ENCODE data around the gene PLEKHA7.
"Not testable (repeated sequence)": the region's sequence is repeated elsewhere in the genome, so short reads cannot be mapped to it uniquely, and the experiment has no call there.

PLEKHA7 gene

GRCh38 chr11:17004486-17005148 lies 9.6 kb downstream of the PLEKHA7 start:
- DNase-seq: no peak

GRCh38 chr11:17003426-17003825 lies 10.8 kb downstream of the PLEKHA7 start:
- no peak for DNase-seq

- DNase-seq: no peak
These were observed 11.7 kb downstream of the PLEKHA7 start for GRCh38 chr11:17002543-17002942.

DNA sequence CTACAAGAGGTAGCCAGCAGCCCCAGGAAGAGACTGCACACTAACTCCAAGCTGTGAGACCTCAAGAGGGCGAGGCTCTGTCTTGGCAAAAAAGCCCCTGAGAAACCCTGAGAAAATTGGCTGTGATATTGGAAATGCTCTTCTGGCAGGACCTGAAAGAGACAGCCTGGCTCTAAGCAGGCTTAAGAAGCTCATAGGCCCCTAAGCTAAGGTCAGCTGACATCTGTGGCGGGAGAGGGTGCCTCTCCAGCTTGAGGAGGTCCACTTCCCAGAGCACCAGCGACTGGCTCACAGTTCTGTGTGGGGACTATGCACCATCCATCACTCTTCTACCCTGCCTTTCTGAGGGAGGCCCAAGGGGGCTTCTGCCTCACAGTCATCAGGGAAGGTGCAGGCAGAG lies 12.4 kb downstream of the PLEKHA7 start:
- no peak for DNase-seq

DNA sequence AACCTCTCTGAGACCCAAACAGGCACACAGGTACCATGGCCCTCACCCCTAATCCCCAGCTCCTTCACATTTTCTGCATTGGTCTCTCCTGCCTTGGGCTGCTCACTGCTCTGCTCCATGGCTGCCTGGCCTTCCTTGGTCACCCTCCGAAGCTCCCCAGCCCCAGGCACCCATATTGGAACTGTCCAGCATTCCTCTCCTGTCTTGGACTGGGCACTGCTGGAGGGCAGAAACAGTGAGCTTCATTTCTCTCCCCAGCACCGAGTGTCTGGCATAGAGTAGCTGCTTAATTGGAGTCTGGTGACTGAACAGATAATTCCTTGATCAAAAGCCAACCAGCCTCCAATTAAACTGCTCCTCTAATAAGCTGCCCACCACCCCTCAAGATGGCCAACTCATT lies 13.2 kb downstream of the PLEKHA7 start:
- DNase-seq: no peak

DNA sequence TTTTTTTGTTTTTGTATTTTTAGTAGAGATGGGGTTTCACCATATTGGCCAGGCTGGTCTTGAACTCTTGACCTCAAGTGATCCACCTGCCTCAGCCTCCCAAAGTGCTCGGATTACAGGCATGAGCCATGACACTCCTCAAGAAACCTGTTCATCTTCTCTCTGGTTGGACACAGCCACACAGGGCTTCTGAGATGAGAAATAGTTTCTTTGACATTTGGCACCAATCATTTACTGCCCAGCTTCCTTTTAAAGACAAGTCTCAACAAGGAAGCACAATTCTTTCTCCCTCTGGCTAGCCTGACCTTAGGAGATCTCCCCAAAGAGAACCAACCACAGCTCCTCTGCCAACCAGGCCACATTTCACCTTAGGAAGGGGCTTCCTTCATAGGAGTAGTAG lies 14.0 kb downstream of the PLEKHA7 start:
- not testable (repeated sequence) for DNase-seq

DNA sequence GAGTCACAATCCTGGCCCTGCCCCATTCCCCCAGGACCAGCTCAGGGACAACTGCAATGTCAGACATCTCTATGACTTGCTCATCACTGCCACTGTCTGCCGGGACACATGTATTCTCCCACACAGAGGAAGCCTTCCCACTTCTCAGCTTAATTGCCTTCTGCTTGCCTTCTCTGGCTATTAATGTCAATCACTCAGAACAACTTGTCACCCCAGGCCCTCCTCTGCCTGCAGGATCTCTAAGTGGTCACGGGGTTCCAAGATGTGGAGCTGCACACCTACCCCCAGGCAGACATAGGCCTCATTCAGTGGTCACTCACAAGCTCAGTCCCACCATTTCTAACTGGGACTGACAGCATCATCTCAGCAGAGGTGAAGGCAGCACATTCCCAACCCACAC lies 15.1 kb downstream of the PLEKHA7 start:
- no peak for DNase-seq

- no peak for DNase-seq
These were observed 16.6 kb downstream of the PLEKHA7 start for GRCh38 chr11:16997624-16998023.

DNA sequence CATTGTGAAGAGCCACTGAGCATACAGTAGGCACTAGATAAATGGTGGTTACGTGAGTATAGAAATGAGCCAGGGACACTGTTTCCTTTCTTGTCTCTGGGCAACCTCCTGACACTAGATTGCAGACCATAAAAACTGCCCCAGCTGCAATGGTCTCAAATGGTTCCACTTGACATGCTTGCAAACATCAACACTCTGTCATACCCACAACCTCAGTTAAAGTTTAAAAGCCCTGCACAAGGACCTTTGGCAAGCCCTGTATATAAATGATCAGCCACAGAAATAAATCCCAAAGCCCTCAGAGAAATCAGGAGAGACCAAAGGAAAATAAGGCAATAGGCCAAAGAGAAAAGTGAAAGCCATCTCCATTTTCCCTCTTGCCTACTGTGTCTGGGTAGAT lies 20.7 kb downstream of the PLEKHA7 start:
- DNase-seq: no peak

DNA sequence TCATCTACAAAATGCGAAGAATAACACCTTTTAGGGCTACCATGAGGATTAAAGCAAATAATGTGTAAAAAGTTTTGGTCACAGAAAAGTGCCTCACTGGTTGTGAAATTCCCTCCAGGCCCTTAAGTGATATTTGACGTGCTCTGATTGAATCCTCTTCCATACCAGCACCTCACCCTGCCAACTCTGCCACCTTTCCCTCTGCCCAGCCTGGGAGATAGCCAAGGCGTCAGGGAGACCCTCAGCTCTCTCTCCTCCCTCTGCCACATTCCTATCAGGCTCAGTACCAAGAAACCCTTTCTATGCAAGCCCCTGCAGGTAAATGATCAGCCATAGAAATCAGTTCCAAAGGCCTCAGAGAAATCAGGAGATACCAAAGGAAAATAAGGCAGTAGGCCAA lies 21.4 kb downstream of the PLEKHA7 start:
- no peak for DNase-seq

DNA sequence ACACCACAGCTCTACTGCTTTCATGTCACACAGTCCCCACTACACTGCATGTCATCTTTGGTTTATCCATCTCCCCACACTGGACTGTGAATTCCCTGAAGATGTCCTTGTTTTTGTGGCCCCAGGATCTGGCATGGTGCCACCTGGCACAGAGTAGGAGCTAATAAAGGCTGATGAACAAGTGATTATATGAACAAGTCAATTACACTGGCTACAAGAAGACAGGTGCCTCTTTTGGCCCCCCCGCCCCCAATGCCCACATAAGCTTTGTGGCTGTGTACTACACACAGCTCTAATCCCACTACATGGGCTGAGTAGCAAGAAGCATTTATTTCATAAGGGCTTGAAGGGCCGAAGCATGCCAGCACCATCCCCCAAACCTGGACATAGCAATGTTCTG lies 24.7 kb downstream of the PLEKHA7 start:
- no peak for DNase-seq

DNA sequence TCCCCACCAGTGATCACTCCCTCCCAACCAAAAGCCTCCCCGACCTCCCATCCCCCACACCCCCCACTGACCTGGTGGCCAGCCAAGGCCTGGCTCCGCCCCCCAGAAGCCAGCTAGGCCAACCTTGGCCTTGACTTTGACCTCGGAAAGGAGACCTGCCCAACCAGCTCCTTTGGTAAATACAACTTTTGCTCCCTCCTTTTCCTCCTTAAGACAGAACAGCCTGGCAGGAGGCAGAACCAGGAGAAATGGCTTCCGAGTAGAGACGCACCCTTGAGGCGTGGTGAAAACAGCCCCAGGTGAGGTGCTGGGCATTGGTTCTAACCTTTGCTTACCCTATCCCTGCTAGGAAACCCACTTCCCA lies 27.0 kb downstream of the PLEKHA7 start:
- no peak for DNase-seq

DNA sequence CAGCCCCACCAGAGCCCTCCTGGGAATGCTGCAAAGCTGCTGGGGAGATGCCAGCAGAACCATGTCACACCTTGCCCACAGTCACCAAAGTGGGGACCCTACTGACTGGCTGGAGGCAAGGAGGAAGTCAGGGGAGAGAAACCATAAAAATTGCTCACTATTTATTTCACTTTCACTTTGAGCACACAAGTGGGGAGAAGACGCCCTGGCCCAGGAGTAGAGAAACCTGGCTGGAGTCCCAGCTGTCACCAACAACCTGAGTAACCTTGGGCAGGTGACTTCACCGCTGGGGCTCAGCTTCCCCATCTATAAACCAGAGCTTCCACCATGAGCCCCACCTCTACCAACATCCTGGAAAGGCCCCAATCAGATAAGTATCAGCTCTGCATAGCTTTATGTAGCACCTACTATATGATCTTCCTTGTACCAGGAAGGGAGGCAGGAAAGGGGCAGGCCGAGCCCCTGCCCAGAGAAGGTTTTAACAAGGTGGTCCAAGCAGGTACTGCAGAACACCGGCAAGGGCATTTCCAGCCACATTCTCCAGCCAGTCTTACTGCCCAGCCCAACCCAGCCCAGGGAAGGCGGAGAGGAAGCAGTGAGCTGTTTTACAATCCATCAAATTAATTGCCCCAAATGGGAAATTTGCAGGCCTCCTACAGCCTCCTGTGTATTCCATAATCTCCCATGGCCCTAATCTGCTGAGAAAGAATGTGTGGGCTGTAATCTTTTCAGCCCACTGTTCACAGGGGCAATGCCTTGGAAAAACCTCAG lies 27.6 kb downstream of the PLEKHA7 start:
- DNase-seq: no peak

DNA sequence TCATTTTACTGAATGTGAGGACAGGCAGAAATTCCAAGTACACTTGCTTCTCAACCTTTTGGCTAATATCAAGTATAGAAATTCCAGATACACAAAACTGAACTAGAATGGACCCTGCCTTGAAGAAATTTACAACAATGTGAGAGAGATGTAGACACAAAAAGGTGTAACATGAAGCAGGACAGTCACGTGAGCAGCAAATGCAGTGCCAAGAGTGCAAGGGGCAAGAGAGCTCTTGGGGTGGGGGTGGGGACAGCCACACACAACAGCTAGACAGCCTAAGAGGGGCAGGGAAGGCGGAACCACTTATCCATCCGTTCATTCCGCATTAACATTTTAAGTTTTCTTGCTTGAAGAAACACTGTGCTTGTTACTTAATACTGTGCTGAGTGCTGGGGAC lies 28.9 kb downstream of the PLEKHA7 start:
- no peak for DNase-seq

- no peak for DNase-seq
These were observed 30.0 kb downstream of the PLEKHA7 start for GRCh38 chr11:16984229-16984628.

DNA sequence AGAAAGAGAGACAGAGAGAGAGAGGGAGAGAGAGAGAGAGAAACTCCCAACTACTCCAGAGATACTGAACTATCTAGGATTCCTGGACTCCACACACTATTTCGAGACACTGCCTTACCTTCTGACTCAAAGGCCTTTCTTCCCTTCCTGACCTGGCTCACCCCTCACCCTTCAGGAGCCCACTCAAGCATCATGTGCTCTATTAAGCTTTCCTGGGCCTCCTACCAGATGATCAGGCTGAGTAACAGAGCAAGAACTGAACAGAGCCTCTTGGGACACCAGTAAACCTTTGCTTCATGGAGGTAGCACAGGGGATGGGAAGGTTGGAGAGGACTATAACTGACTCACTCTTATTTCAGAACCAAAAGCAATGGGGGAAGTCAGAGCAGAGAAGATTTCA lies 31.4 kb downstream of the PLEKHA7 start:
- DNase-seq: no peak

DNA sequence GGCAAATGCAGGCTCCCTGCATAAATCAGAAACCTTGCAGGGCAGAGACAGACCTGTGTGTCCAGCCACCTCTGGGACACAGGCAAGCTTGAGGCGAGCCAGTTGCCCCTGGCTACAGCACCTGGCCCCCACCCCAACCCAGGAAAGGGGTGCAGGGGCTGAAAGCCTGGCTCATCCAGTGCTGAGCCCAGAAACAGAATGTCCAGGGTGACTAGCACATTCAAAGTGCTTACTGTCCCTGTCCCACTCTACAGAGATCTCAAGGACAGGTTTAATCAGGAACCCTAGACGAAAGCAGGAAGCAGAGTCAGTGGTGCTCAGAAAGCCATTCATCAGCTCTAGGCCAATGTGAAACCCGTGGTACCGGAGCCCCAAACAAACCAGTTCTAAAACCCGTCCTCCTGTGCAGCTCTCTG lies 31.9 kb downstream of the PLEKHA7 start:
- DNase-seq: no peak

GRCh38 chr11:16981651-16982194 lies 32.5 kb downstream of the PLEKHA7 start:
- no peak for DNase-seq

GRCh38 chr11:16979703-16980622 lies 34.3 kb downstream of the PLEKHA7 start:
- DNase-seq: no peak

DNA sequence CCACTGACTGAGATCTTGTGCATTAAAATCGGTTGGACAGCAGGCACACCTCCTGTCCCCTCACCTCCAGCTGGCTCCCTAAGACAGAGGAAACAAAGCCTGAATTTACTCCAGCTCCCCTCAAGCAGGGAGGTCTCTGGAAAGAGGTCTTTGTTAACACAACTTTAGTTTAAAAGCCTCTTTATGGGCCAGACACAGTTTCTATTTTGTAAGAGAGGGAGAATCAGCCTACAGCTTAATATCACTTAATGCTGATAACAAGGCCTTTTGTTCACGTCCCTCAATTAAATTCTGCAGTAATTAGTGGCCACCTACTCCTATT lies 36.3 kb downstream of the PLEKHA7 start:
- no peak for DNase-seq

GRCh38 chr11:16977136-16977993 lies 36.8 kb downstream of the PLEKHA7 start:
- DNase-seq: no peak

DNA sequence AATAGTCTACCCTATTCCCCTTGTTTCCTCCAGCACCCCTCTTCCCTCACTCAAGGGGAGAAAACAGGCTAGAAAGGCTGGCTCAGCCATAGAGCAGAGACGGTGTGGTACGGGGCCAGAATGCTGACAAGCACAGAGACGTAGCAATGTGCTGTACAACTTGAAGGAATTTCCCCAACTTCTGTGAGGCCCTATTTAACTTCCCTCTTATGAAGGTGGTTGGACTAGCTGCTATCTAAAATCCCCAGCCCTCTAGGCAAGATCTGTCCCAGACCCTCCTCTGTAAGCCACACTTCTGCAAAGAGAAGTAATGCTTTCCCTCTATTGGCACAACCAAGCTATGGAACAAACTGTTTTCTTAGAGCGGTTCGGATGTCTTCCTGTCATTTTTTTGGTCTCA lies 37.8 kb downstream of the PLEKHA7 start:
- no peak for DNase-seq

- DNase-seq: no peak
These were observed 38.3 kb downstream of the PLEKHA7 start for GRCh38 chr11:16975906-16976305.

Measured in suppressor macrophage treated with lipopolysaccharide for 4 hours (primary cell).